PC-9 (cell line): ENCODE results near the gene GNG7. TPM values are rescaled to one million over a fixed set of nuclear protein-coding genes. Genes with fewer than 3 reads are reported as not detected.
"Not testable (repeated sequence)": the region's sequence is repeated elsewhere in the genome, so short reads cannot be mapped to it uniquely, and the experiment has no call there.

ENCODE experiments used
- BruUV-seq: library from RNA; stranded (reverse); fragments of 400-500 nt; replicated peaks from 2 replicates; lab custom pipeline; 2021; lab: Mats Ljungman, UMichigan
- CTCF ChIA-PET: fragments of 300-600 bp; sonication (Branson Sonifier 250); formaldehyde crosslinking; loops from one replicate; lab custom pipeline; 2022; ENCODE audit warnings: antibody characterized with exemption; lab: Charles Lee
- POLR2A ChIA-PET: fragments of 300-600 bp; sonication (Branson Sonifier 250); formaldehyde crosslinking; loops from one replicate; lab custom pipeline; 2022; ENCODE audit warnings: antibody characterized with exemption; ENCODE audit not compliant: unreplicated experiment; lab: Charles Lee
- DNase-seq, 2 experiments: peaks; one replicate each; pipeline versions ENCODE4 v3.0.0 to v3.0.0-alpha.2; 2015 to 2022; ENCODE audit warnings: mixed read lengths in 1 of 2
- H2AFZ ChIP-seq: fragments of 200-600 bp; sonication (generic); 2 replicates; pipeline ENCODE4 v1.8.1; 2017; ENCODE audit warnings: antibody characterized with exemption
- H3F3A ChIP-seq: fragments of 200-600 bp; sonication (generic); 2 replicates; pipeline ENCODE4 v1.8.1; 2017; ENCODE audit warnings: antibody characterized with exemption, mild to moderate bottlenecking, low read depth; ENCODE audit not compliant: insufficient read depth
- H3K27ac ChIP-seq: fragments of 200-600 bp; sonication (generic); 2 replicates; pipeline ENCODE4 v1.6.1; 2016; ENCODE audit warnings: mixed run types
- H3K27me3 ChIP-seq: fragments of 200-600 bp; sonication (generic); 2 replicates; pipeline ENCODE4 v1.6.1; 2016; ENCODE audit warnings: low read depth, mixed run types; ENCODE audit not compliant: insufficient read depth
- H3K36me3 ChIP-seq: fragments of 200-600 bp; sonication (generic); 2 replicates; pipeline ENCODE4 v1.6.1; 2016; ENCODE audit warnings: low read depth, mixed run types
- H3K4me1 ChIP-seq: fragments of 200-600 bp; sonication (generic); replicated peaks from 2 replicates; pipeline ENCODE4 v1.6.1; 2016; ENCODE audit warnings: mixed run types; ENCODE audit not compliant: insufficient read depth
- H3K4me2 ChIP-seq: fragments of 200-600 bp; sonication (generic); 2 replicates; pipeline ENCODE4 v1.6.1; 2017; ENCODE audit warnings: mixed run types
- H3K4me3 ChIP-seq: fragments of 200-600 bp; sonication (generic); 2 replicates; pipeline ENCODE4 v1.6.1; 2016; ENCODE audit warnings: mixed run types
- H3K79me2 ChIP-seq: fragments of 200-600 bp; sonication (generic); 2 replicates; pipeline ENCODE4 v1.6.1; 2017; ENCODE audit warnings: low read depth, mixed run types
- H3K9me2 ChIP-seq: fragments of 200-600 bp; sonication (generic); 2 replicates; pipeline ENCODE4 v1.8.1; 2017; ENCODE audit warnings: mild to moderate bottlenecking; ENCODE audit not compliant: insufficient read depth
- H3K9me3 ChIP-seq: fragments of 200-600 bp; sonication (generic); 2 replicates; pipeline ENCODE4 v1.8.1; 2016; ENCODE audit warnings: low read depth; ENCODE audit not compliant: insufficient read depth
- H4K20me1 ChIP-seq: fragments of 200-600 bp; sonication (generic); 2 replicates; pipeline ENCODE4 v1.8.1; 2017; ENCODE audit not compliant: insufficient read depth
- EZH2 ChIP-seq: fragments of 200-600 bp; sonication (generic); IDR thresholded peaks from 2 replicates; pipeline ENCODE4 v1.8.0; 2017; ENCODE audit warnings: antibody characterized with exemption, low read depth
- intact Hi-C: fragments of 100-400 bp; cut with micrococcal nuclease; formaldehyde crosslinking; loops from one replicate; pipeline ENCODE4 v1.10.0; 2022; ENCODE audit not compliant: unreplicated experiment
- total RNA-seq: library from RNA; stranded (reverse); gene quantifications from 2 replicates; pipeline ENCODE4 v1.2.3, GENCODE V29; 2021
- TF ChIP-seq, protein P1 (sequence below): fragments of 200-600 bp; sonication (generic); conservative IDR thresholded peaks from 2 replicates; pipeline ENCODE4 v1.6.1; 2017; ENCODE audit warnings: mixed run types, antibody characterized with exemption, mild to moderate bottlenecking, moderate library complexity

GNG7 gene
- total RNA-seq, 1 experiment from 2014 or later, result 2.8 TPM

- Histone ChIP-seq H3K4me3 (no peak overlapping the region), H3K79me2 (no peaks in the 10 kb centered on the region), H3K27ac (no peak overlapping the region), H3K36me3 (no peaks in the 10 kb centered on the region), H4K20me1 (no peaks in the 10 kb centered on the region), H3K27me3 (no peaks in the 10 kb centered on the region), H3K9me3 (no peaks in the 10 kb centered on the region), H3F3A (no peaks in the 10 kb centered on the region), H3K4me2 (no peak overlapping the region), H2AFZ (no peak overlapping the region), H3K9me2 (no peaks in the 10 kb centered on the region), H3K4me1 (no peaks in the 10 kb centered on the region)
- intact Hi-C loops, result no loop called here
- POLR2A ChIA-PET, result no interaction called here
- no TSS peak for BruUV-seq
- TF ChIP-seq, protein P1, sequence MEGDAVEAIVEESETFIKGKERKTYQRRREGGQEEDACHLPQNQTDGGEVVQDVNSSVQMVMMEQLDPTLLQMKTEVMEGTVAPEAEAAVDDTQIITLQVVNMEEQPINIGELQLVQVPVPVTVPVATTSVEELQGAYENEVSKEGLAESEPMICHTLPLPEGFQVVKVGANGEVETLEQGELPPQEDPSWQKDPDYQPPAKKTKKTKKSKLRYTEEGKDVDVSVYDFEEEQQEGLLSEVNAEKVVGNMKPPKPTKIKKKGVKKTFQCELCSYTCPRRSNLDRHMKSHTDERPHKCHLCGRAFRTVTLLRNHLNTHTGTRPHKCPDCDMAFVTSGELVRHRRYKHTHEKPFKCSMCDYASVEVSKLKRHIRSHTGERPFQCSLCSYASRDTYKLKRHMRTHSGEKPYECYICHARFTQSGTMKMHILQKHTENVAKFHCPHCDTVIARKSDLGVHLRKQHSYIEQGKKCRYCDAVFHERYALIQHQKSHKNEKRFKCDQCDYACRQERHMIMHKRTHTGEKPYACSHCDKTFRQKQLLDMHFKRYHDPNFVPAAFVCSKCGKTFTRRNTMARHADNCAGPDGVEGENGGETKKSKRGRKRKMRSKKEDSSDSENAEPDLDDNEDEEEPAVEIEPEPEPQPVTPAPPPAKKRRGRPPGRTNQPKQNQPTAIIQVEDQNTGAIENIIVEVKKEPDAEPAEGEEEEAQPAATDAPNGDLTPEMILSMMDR, result no peak
- TF ChIP-seq EZH2, result no peak
- no peak for DNase-seq
- CTCF ChIA-PET, result no interaction called here
These were observed 93.9 kb downstream of the GNG7 start for GRCh38 chr19:2608602-2608922.

DNA sequence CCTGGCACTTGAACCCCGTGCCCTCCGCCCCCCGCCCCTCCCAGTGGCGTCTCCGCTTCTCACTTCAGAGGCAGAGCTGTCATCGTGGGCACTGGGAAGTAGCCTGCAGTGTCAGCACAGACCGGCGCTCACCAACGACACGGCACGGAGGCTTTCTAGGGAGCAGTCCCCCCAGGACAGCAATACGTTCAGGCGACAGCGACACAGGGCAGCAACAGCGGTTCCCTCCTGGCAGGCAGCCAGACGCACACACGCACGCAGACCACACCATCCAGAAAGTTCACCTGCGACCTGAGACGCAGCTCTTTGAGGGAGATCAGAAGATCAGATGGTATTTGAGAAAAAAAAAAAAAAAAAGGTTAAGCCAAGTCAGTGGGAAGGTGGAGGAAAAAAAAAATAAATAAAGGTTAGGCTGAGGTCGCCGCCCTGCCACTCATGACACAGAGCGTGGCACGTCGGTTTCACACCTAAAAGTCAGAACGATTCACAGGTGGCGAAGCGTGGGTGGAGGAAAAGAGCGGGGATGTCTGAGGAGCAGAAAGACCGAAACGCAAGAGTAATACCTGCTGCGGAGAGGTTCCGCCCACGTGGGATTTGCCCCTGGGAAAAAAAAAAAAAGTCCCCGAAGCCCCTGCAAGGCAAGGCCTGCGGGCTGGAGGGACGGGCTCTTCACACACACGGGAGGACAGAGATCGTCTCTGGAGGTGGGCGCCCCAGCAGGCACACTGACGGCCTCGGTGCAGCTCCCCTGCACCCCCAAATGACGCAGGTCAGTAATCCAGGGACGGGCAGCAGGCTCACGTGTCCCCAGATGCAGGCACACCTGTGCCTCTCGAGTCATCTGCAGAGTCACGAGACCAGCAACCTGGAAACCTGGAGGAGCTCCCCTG is 94.5 kb downstream of the GNG7 start:
- Histone ChIP-seq H3K36me3 (no peaks in the 10 kb centered on the region), H4K20me1 (no peaks in the 10 kb centered on the region), H3K4me2 (no peak overlapping the region), H3K79me2 (no peaks in the 10 kb centered on the region), H3K4me1 (no peaks in the 10 kb centered on the region), H3K9me2 (no peaks in the 10 kb centered on the region), H3K4me3 (no peak overlapping the region), H2AFZ (no peak overlapping the region), H3K27me3 (no peaks in the 10 kb centered on the region), H3F3A (no peaks in the 10 kb centered on the region), H3K9me3 (no peaks in the 10 kb centered on the region), H3K27ac (no peak overlapping the region)
- intact Hi-C loops, result no loop called here
- ChIA-PET POLR2A (no interaction called here), CTCF (no interaction called here)
- no TSS peak for BruUV-seq
- TF ChIP-seq, protein P1, result no peak
- no peak for TF ChIP-seq EZH2
- no peak for DNase-seq

GRCh38 chr19:2606774-2607173 is 95.7 kb downstream of the GNG7 start:
- H3K79me2 ChIP-seq, H3K27ac ChIP-seq, H4K20me1 ChIP-seq, DNase-seq, H3K36me3 ChIP-seq, H3K4me3 ChIP-seq, H2AFZ ChIP-seq, H3K4me1 ChIP-seq, H3K9me3 ChIP-seq, intact Hi-C loops, H3K27me3 ChIP-seq, CTCF ChIA-PET, POLR2A ChIA-PET, H3K9me2 ChIP-seq, H3K4me2 ChIP-seq, BruUV-seq, H3F3A ChIP-seq: not testable (repeated sequence)

DNA sequence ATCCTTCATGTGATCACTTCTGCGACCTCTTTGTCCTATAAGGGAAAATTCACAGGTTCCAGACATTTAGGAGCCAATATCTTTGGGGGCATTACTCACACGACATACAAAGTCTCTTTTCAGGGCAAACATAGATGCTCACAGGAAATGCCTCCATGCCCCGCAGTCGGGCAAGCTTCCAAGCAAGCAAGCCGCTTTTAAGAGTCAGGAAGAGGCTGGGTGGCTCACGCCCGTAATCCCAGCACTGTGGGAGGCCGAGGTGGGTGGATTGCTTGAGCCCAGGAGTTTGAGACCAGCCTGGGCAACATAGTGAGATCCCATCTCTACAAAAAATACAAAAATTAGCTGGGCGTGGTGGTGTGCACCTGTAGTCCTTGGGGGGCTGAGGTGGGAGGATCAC is 96.6 kb downstream of the GNG7 start:
- H3K9me3 ChIP-seq, BruUV-seq, H3K4me1 ChIP-seq, CTCF ChIA-PET, H3K9me2 ChIP-seq, H3K4me2 ChIP-seq, H3K27ac ChIP-seq, H3K27me3 ChIP-seq, H3K4me3 ChIP-seq, H4K20me1 ChIP-seq, POLR2A ChIA-PET, H3K36me3 ChIP-seq, intact Hi-C loops, H3F3A ChIP-seq, H3K79me2 ChIP-seq, DNase-seq, H2AFZ ChIP-seq: not testable (repeated sequence)
